SU-DHL-6 (cell line): ENCODE data around the gene ZNF442.

Experiments used
- CTCF ChIP-seq: fragments of 200-600 bp; sonication (generic); IDR thresholded peaks from one replicate; pipeline ENCODE4 v1.5.1; 2017; ENCODE audit warnings: antibody characterized with exemption, mild to moderate bottlenecking, low read length, moderate library complexity; ENCODE audit not compliant: insufficient read depth, poor library complexity, severe bottlenecking
- EZH2phosphoT487 ChIP-seq: fragments of 200-600 bp; sonication (generic), shearing (Covaris generic); conservative IDR thresholded peaks from 2 replicates; pipeline ENCODE4 v1.6.1; 2018; ENCODE audit warnings: mild to moderate bottlenecking, antibody characterized with exemption, low read length, moderate library complexity, mixed read lengths

- TF ChIP-seq CTCF = no peak
- no peak for TF ChIP-seq EZH2phosphoT487
Observed at GRCh38 chr19:12350890-12351197, 14.6 kb downstream of the ZNF442 start.
